DND-41 (cell line): ENCODE results near the gene IFI6.
A peak's percentile ranks its signal among the peaks of the same experiment; 100 is the strongest.
"Not testable (repeated sequence)": the region's sequence is repeated elsewhere in the genome, so short reads cannot be mapped to it uniquely, and the experiment has no call there.

ENCODE experiments used
- ATAC-seq: fragments of 200-7000 bp; cut with Tn5 transposase; 3 replicates; pipeline ENCODE4 v1.9.1; 2021; ENCODE audit warnings: low read depth; ENCODE audit not compliant: insufficient read depth
- DNase-seq: peaks from one replicate; pipeline ENCODE4 v3.0.0-alpha.2; 2020
- H2AFZ ChIP-seq: 2 replicates; pipeline ENCODE4 v1.6.0; 2012; ENCODE audit warnings: low read depth, low read length
- H3K27ac ChIP-seq: 2 replicates; pipeline ENCODE4 v1.5.1; 2012; ENCODE audit warnings: low read length, inconsistent platforms
- H3K27me3 ChIP-seq: fragments of 200-600 bp; sonication (generic); 2 replicates; pipeline ENCODE4 v1.6.0; 2012; ENCODE audit warnings: low read length, mild to moderate bottlenecking, inconsistent platforms; ENCODE audit not compliant: insufficient read depth, poor library complexity
- H3K36me3 ChIP-seq: 2 replicates; pipeline ENCODE4 v1.5.1; 2012; ENCODE audit warnings: low read length, inconsistent platforms; ENCODE audit not compliant: insufficient read depth
- H3K4me1 ChIP-seq: 2 replicates; pipeline ENCODE4 v1.5.1; 2012; ENCODE audit warnings: mild to moderate bottlenecking, low read length; ENCODE audit not compliant: insufficient read depth
- H3K4me2 ChIP-seq: 2 replicates; pipeline ENCODE4 v1.6.0; 2012; ENCODE audit warnings: mild to moderate bottlenecking, moderate library complexity, low read length, inconsistent platforms; ENCODE audit not compliant: insufficient read depth
- H3K4me3 ChIP-seq, 2 experiments: fragments of 200-600 bp in 1 of 2; shearing (Covaris generic) in 1 of 2; 2 replicates each; pipeline ENCODE4 v1.5.1; 2012 to 2016; ENCODE audit warnings: inconsistent platforms in 2 of 2, low read length in 2 of 2, mild to moderate bottlenecking in 2 of 2, low read depth in 1 of 2, moderate library complexity in 1 of 2
- H3K79me2 ChIP-seq: 2 replicates; pipeline ENCODE4 v1.6.0; 2012; ENCODE audit warnings: low read length, inconsistent platforms; ENCODE audit not compliant: insufficient read depth
- H3K9ac ChIP-seq: 2 replicates; pipeline ENCODE4 v1.6.0; 2012; ENCODE audit warnings: low read depth, mild to moderate bottlenecking, inconsistent platforms, low read length, moderate library complexity
- H3K9me3 ChIP-seq: 2 replicates; pipeline ENCODE4 v1.5.1; 2012; ENCODE audit warnings: low read length, moderate library complexity, mild to moderate bottlenecking, inconsistent platforms; ENCODE audit not compliant: insufficient read depth, severe bottlenecking
- H4K20me1 ChIP-seq: 2 replicates; pipeline ENCODE4 v1.6.0; 2012; ENCODE audit warnings: low read length; ENCODE audit not compliant: insufficient read depth
- EZH2 ChIP-seq: IDR thresholded peaks from 3 replicates; pipeline ENCODE4 v1.6.1; 2012; ENCODE audit warnings: borderline replicate concordance, low read depth, mild to moderate bottlenecking, moderate library complexity, low read length, inconsistent platforms; ENCODE audit not compliant: severe bottlenecking
- TF ChIP-seq, protein P1 (sequence below): IDR thresholded peaks from 2 replicates; pipeline ENCODE4 v1.5.1; 2012; ENCODE audit warnings: borderline replicate concordance, low read length, moderate library complexity, mild to moderate bottlenecking; ENCODE audit not compliant: poor library complexity, severe bottlenecking; ENCODE audit errors: extremely low read depth

The IFI6 gene

DNA sequence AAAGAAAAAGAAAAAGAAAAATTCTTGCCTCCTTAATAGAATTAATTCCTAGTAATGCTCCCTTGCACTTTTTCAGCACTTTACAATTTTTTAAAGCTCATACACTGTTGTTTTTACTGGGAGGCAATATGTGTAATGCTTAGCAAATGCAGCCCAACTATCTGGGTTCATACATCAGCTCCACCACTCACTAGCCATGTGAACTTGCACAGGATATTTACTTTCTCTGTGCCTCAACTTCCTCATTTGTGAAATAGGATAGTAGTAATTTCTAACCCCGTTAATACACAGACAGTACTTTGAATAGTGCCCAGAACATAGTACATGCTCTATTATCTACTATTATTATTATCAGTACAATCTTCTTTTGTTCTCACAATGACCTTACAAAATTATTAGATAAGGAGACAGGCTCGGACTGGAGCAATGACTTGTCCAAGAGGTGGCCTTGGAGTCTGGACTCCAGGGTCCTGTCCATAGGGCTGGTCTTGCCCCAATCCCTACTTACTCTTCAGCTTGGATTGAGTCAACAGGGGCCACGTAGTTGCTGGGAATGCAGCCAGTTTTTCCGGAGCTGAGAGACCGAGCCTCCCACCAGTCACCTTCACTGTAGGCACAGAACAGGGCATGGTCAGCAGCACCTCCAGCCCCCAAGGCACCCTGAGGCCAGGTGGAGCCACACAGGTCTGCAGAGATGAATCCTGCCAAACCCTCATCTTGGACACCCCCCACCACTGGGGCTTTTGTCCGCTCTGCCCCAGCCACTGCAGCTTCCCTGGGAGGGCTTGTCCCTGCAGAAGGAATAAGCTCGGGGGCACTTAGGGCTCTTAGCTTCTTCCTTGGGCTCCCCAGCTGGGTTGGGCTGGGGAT is 50.7 kb downstream of the IFI6 start:
- TF ChIP-seq, protein P1, sequence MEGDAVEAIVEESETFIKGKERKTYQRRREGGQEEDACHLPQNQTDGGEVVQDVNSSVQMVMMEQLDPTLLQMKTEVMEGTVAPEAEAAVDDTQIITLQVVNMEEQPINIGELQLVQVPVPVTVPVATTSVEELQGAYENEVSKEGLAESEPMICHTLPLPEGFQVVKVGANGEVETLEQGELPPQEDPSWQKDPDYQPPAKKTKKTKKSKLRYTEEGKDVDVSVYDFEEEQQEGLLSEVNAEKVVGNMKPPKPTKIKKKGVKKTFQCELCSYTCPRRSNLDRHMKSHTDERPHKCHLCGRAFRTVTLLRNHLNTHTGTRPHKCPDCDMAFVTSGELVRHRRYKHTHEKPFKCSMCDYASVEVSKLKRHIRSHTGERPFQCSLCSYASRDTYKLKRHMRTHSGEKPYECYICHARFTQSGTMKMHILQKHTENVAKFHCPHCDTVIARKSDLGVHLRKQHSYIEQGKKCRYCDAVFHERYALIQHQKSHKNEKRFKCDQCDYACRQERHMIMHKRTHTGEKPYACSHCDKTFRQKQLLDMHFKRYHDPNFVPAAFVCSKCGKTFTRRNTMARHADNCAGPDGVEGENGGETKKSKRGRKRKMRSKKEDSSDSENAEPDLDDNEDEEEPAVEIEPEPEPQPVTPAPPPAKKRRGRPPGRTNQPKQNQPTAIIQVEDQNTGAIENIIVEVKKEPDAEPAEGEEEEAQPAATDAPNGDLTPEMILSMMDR = no peak
- TF ChIP-seq EZH2 = no peak
- H3K9me3 ChIP-seq = no peaks in the 10 kb centered on the region
- no peak overlapping the region for H3K9ac ChIP-seq
- peaks cover 6% of the 10 kb centered on the region; the same call in 1 of the 2 replicates for H3K36me3 ChIP-seq
- no peak overlapping the region for H3K4me3 ChIP-seq
- no peaks in the 10 kb centered on the region for H4K20me1 ChIP-seq
- no peak overlapping the region for H3K4me2 ChIP-seq
- no peak overlapping the region for H2AFZ ChIP-seq
- peaks cover 91% of the 10 kb centered on the region for H3K4me1 ChIP-seq
- H3K27me3 ChIP-seq = no peaks in the 10 kb centered on the region
- ATAC-seq (no peak), DNase-seq (no peak)
- peaks cover 21% of the 10 kb centered on the region for H3K79me2 ChIP-seq
- H3K27ac ChIP-seq = peak overlapping the region; percentile 71

DNA sequence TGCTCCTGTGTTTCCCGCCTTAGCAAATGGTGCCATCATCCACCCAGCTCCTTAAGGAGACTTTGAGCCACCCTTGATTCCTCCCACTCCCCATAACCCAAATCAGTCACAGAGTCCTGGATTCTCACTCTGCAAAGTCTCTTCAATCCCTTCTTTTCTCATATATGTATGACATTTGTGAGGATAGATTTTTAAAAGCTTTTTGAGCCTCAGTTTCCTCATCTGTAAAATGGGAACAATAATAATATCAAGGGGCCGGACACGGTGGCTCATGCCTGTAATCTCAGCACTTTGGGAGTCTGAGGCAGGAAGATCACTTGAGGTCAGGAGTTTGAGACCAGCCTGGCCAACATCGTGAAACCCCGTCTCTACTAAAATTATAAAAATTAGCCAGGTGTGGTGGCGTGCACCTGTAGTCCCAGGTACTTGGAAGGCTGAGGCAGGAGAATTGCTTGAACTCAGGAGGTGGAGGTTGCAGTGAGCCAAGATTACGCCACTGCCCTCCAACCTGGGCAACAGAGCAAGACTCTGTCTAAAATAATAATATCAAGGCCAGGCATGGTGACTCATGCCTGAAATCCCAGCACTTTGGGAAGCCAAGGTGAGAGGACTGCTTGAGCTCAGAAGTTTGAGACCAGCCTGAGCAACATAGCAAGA is 52.1 kb downstream of the IFI6 start:
- peak overlapping the region; percentile 98 for H3K27ac ChIP-seq
- not testable (repeated sequence) for H3K4me3 ChIP-seq, ATAC-seq

DNA sequence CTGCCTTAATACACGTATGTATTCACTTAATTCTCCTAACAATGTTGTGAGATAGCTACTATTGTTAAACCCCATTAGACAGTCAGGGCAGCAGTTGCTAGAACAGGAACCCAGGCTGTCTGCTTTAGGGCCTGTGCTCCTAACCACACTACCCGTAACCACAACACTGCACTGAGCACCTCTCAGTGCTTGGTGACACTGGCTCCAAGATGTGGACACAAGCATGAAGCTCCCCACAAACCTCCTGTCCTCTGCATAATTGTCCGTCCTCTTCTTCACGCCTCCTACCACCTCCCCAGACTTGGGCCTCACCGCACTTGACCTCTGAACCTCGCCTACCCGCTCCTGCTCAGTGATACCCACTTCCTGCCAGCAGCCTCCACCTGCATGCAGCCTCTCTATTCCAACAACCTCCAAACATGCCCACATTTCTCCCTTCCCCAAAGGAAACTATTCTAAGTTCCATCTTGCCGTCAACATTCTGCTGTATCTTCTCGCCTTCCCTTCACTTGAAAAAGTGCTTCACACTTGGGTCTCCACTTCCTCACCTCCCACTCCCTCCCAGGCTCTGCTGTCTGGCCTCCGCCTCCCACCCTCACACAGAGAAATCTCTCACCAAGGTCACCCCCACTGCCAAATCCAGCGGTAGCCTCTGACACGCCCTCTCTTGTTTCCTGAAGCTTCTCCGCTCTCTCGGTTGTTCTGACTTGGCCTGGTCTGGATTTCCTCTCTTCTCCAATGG is 53.5 kb downstream of the IFI6 start:
- peak overlapping the region; percentile 98 for H3K27ac ChIP-seq
- H2AFZ ChIP-seq = peak overlapping the region; percentile 49
- H3K9me3 ChIP-seq = no peaks in the 10 kb centered on the region
- no peaks in the 10 kb centered on the region for H3K27me3 ChIP-seq
- H4K20me1 ChIP-seq = no peaks in the 10 kb centered on the region
- peak overlapping the region; percentile 57 for H3K9ac ChIP-seq
- ATAC-seq (peak; percentile 91), DNase-seq (peak; percentile 84)
- peak overlapping the region in 1 of 2 experiments; percentile 11; a peak in 1 of 4 replicates for H3K4me3 ChIP-seq
- peak overlapping the region; percentile 49 for H3K4me2 ChIP-seq
- peaks cover 7% of the 10 kb centered on the region; the same call in 1 of the 2 replicates for H3K36me3 ChIP-seq
- peaks cover 5% of the 10 kb centered on the region for H3K79me2 ChIP-seq
- peaks cover 77% of the 10 kb centered on the region for H3K4me1 ChIP-seq
- TF ChIP-seq EZH2 = no peak
- TF ChIP-seq, protein P1 = no peak

More for the DNA sequence above, 52.1 kb downstream of the IFI6 start:
- H2AFZ ChIP-seq, H3K36me3 ChIP-seq, H3K9me3 ChIP-seq, DNase-seq, H3K4me2 ChIP-seq, H4K20me1 ChIP-seq, H3K27me3 ChIP-seq: not testable (repeated sequence)
- Histone ChIP-seq H3K9ac (peak overlapping the region; percentile 57; the same call in 1 of the 2 replicates), H3K79me2 (peaks cover 17% of the 10 kb centered on the region), H3K4me1 (peaks cover 82% of the 10 kb centered on the region)
